ENCODE results near the gene USP50.
A peak's percentile ranks its signal among the peaks of the same experiment; 100 is the strongest.

USP50 gene

GRCh38 chr15:50544368-50544767, 2.1 kb downstream of the USP50 start:
- no peak for DNase-seq (ENCODE audit: low read depth)
- no peak overlapping the region for H3K4me3 ChIP-seq (ENCODE audit: low read length)
- no peak for TF ChIP-seq CTCF (IDR thresholded peaks at IDR 0.05; ENCODE audit: insufficient read depth, low read depth, low read length, missing control alignments)

- TF ChIP-seq CTCF (IDR thresholded peaks at IDR 0.05; ENCODE audit: insufficient read depth, low read depth, low read length, missing control alignments) = no peak
- no peak overlapping the region for H3K4me3 ChIP-seq (ENCODE audit: low read length)
- DNase-seq (ENCODE audit: low read depth) = no peak
These were observed 2.9 kb downstream of the USP50 start for GRCh38 chr15:50543556-50543955.

GRCh38 chr15:50542887-50543210, 3.6 kb downstream of the USP50 start:
- no peak overlapping the region for H3K4me3 ChIP-seq (ENCODE audit: low read length)
- peak; percentile 58 for DNase-seq (ENCODE audit: low read depth)
- no peak for TF ChIP-seq CTCF (IDR thresholded peaks at IDR 0.05; ENCODE audit: insufficient read depth, low read depth, low read length, missing control alignments)

GRCh38 chr15:50531766-50532165, 14.7 kb downstream of the USP50 start:
- no peak for DNase-seq (ENCODE audit: low read depth)
- TF ChIP-seq CTCF (IDR thresholded peaks at IDR 0.05; ENCODE audit: insufficient read depth, low read depth, low read length, missing control alignments) = no peak
- H3K4me3 ChIP-seq (ENCODE audit: low read length) = no peak overlapping the region

GRCh38 chr15:50531163-50531562, 15.3 kb downstream of the USP50 start:
- no peak for DNase-seq (ENCODE audit: low read depth)
- TF ChIP-seq CTCF (IDR thresholded peaks at IDR 0.05; ENCODE audit: insufficient read depth, low read depth, low read length, missing control alignments) = no peak
- no peak overlapping the region for H3K4me3 ChIP-seq (ENCODE audit: low read length)

GRCh38 chr15:50523851-50524251, 22.6 kb downstream of the USP50 start:
- TF ChIP-seq CTCF (IDR thresholded peaks at IDR 0.05; ENCODE audit: insufficient read depth, low read depth, low read length, missing control alignments) = no peak
- no peak overlapping the region for H3K4me3 ChIP-seq (ENCODE audit: low read length)
- no peak for DNase-seq (ENCODE audit: low read depth)

- no peak for DNase-seq (ENCODE audit: low read depth)
- TF ChIP-seq CTCF (IDR thresholded peaks at IDR 0.05; ENCODE audit: insufficient read depth, low read depth, low read length, missing control alignments) = no peak
- no peak overlapping the region for H3K4me3 ChIP-seq (ENCODE audit: low read length)
These were observed 26.6 kb downstream of the USP50 start for GRCh38 chr15:50519740-50520425.

Data from epithelial cell of esophagus (primary cell).